HG03442 (cell line): ENCODE measurements around the gene COMTD1.

Experiments
- ATAC-seq: cut with Tn5 transposase; IDR thresholded peaks from one replicate; pipeline ENCODE4 v1.9.1; 2021; ENCODE audit warnings: mild to moderate bottlenecking, moderate library complexity; ENCODE audit not compliant: unreplicated experiment

The COMTD1 gene

GRCh38 chr10:75235375-75236177, at the start of gene COMTD1:
Gene COMTD1, minus strand, starts transcription at chr10:75235957. Its CDS starts 29 bp downstream, at chr10:75235928.
- ATAC-seq: peak; percentile 73

GRCh38 chr10:75283671-75284470, 48.1 kb upstream of the COMTD1 start:
- no peak for ATAC-seq

DNA sequence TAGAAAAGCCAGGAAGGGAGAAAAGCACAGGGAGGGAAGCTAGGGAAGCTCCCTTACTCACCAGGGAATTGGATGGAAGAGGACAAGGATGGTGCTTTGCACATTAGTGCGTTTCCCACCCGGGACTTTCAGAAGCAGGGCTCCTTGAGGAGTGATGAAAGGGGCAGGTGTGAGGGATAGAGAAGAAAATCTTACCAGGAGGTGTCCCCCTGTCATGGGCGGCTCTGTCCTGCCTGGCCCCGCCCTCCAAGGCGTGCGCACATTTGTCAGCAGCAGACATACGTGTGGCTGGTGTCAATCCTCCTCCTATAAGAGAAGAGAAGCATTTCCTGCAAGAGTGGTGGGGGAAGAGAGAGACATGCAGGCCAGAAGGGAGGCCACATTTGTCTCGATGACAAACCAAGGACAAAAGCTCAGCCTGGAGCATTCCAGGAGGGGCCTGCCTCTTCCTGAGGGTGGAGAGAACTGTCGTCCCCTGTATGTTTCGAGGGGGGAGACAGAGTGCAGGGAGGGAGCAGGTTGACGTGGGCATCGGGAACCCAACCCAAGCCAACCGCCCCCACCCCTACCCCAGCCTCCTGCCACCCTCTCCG, 47.4 kb upstream of the COMTD1 start:
- no peak for ATAC-seq

DNA sequence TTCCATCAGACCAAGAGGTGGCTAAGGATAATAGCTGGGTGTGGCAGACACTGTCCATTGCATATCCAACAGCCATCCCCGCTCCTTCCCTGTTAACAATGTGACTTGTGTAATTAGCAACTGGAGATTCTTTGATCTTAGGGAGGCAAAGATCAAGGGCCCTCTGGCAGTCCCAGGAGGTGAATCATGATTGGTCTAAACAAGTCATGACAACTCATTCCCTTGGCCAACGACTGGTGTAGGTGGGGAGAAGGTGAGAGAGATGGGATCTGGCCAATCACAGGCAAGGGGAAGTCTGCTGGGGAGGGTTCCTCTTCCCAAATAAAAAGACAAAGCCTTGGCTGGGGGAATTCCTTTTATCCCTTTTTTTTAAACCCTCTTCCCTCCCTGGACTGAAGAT, 46.2 kb upstream of the COMTD1 start:
- ATAC-seq: no peak

DNA sequence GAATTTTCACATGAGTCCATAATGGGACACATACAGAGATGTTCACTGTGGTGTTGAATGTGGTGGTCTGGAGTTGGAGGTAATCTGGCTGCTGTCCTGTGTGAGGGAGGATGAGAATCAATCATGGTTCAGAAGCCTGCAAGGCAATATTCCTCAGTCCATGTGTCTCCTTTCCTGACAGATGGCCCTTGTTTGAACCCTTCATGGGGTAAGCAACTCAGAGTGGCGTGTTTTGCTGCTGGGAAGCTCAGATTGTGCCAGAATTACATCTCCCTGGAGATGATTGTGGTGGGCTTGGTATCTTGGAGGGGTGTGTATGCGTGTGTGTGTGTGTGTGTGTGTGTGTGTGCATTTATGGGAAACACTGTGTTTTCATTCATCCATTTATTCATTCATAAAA, 44.5 kb upstream of the COMTD1 start:
- ATAC-seq: no peak

DNA sequence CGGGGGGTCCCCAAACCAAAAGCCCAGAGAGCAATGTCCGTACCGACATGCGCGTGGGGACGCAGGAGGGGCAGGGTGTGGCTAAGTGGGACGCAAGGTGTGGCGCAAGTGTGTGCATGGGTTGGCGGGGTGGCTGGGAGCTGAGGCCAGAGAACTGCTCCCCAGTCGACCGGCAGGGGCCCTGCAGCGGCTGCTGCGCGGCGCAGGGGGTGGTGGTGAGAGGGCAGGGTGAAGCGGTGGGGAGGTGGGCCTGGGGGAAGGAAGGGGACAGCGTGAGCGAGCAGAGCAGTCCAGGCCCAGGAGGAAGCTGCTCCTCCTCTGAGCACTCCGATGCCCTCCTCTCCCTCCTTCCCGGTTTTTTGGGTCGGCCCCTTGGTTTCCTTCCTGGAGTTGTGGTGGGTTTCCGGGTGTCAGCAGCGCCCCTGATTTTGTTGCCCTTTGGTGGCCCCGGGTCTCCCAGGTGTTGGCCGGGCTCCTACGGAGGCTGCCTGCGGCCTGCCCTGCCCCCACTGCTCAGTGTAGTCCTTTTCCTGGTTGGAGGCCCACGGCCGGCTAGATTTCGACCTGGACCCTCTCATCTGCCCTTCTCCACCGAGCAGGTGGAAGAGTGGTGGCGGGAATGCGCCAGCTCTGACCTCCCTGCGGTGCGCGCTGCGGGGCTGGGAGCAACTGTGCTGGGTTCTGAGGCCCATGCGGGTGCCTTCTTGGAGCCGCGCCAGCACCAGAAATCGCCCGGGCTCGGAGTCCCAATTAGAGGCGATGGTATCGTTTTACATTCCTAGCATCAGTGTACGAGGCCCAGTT, 40.5 kb upstream of the COMTD1 start:
- no peak for ATAC-seq

DNA sequence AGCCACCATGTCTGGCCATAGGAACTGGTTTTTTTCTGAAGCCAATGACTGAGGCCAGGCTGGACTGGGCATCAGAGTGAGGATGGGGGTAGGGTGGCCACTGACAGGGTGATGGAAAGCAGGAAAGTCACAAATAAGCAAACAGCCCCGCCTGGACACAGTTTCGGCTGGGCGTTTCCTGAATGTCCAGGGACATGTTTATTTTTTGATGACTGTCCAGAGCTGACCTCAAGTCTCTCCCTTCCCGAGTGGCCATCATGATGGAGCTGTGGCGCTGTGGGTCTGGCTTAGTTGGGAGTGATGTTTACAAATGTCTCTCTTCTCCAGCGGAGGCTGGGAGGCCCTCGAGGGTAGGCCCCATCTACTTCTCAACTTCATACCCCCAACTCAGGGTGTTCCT, 37.1 kb upstream of the COMTD1 start:
- no peak for ATAC-seq

GRCh38 chr10:75272094-75272493, 36.3 kb upstream of the COMTD1 start:
- no peak for ATAC-seq

- ATAC-seq: no peak
These were observed 33.8 kb upstream of the COMTD1 start for GRCh38 chr10:75269605-75270004.

- no peak for ATAC-seq
These were observed 31.2 kb upstream of the COMTD1 start for GRCh38 chr10:75266945-75267344.

GRCh38 chr10:75265856-75266255, 30.1 kb upstream of the COMTD1 start:
- ATAC-seq: no peak

DNA sequence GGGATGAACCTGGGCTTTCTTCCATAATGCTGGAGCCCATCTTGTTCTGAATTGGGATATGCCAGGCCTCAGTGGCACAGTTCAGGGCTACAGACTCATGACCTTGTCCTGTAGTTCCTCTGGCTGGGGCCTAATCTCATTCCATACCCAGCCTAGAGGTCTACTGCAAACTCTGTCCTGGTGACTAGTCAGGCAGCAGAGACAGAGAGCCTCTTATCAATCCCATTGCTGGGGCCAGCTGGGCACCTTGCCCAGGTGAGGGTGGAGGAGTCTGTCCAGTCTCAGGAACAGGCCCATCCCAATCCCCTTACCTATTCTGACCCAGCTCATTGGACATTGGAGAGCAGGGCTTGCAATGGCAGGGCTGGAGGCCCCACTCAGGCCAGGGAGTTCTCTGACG, 28.0 kb upstream of the COMTD1 start:
- no peak for ATAC-seq

- no peak for ATAC-seq
These were observed 26.3 kb upstream of the COMTD1 start for GRCh38 chr10:75261813-75262705.

DNA sequence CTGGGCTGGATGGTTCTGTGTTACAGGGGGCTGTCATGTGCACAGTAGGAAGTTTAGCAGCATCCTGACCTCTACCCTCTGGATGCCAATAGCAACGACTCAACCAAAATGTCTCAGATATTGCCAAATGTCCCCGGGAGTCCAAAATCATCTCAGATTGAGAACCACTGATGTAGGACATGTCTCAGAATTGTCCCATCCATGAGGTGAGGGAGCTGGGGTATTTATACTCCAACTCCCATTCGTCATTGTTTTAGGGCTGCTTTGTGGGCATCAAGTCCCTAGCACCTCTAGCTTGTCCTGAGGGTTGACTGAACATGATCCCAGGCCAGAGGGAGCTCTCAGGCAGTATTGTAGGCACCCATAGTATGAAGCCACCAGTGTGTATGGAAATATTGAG, 25.2 kb upstream of the COMTD1 start:
- no peak for ATAC-seq

DNA sequence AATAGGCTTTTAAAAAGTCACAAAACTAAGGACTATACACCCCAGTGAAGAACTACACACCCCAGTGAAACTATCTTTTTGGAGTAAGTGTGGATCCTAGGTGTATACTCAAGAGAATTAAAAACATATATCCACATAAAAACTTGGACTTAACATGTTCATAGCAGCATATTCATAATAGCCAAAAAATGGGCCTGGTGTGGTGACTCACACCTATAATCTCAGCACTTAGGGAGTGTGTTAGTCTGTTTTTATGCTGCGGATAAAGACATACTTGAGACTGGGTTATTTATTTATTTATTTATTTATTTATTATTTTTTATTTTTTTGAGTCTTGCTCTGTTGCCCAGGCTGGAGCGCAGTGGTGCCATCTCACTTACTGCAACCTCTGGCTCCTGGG, 19.0 kb upstream of the COMTD1 start:
- ATAC-seq: no peak

GRCh38 chr10:75253281-75254220, 17.8 kb upstream of the COMTD1 start:
- ATAC-seq: no peak

GRCh38 chr10:75250934-75251333, 15.2 kb upstream of the COMTD1 start:
- ATAC-seq: no peak

GRCh38 chr10:75247797-75248196, 12.0 kb upstream of the COMTD1 start:
- no peak for ATAC-seq

- ATAC-seq: no peak
These were observed 10.7 kb upstream of the COMTD1 start for GRCh38 chr10:75246506-75246905.
